ENCODE data around the gene SPATA4.

- TF ChIP-seq CTCF (IDR thresholded peaks at IDR 0.05) (no peak), POLR2AphosphoS5 (IDR thresholded peaks at IDR 0.05; ENCODE audit: insufficient read depth in 1 of 2, low read depth in 1 of 2) (no peak)
These were observed 47.5 kb upstream of the SPATA4 start for GRCh38 chr4:176242764-176243347.

Data from vagina (tissue), 2 donors.